WTC11 (cell line): Measurements from ENCODE around the gene GAS6.

Experiments used
- CBFB ChIP-seq: sonication (generic); formaldehyde crosslinking; IDR thresholded peaks from 2 replicates; pipeline ENCODE4 v1.8.1; 2022; ENCODE audit warnings: mild to moderate bottlenecking, low read depth, missing genetic modification reagents
- CREB1 ChIP-seq: sonication (generic); formaldehyde crosslinking; IDR thresholded peaks from 2 replicates; pipeline ENCODE4 v1.8.0; 2023; ENCODE audit warnings: mild to moderate bottlenecking, missing genetic modification reagents
- CTCF ChIP-seq: fragments of 200-600 bp; IDR thresholded peaks from 2 replicates; pipeline ENCODE4 v1.8.0; 2022; ENCODE audit warnings: antibody characterized with exemption
- ESRRA ChIP-seq: sonication (generic); formaldehyde crosslinking; IDR thresholded peaks from 2 replicates; pipeline ENCODE4 v1.8.1; 2022; ENCODE audit warnings: mild to moderate bottlenecking, missing genetic modification reagents, borderline replicate concordance
- ETV6 ChIP-seq: sonication (generic); formaldehyde crosslinking; IDR thresholded peaks from 2 replicates; pipeline ENCODE4 v1.8.1; 2022; ENCODE audit warnings: mild to moderate bottlenecking, missing genetic modification reagents
- MAX ChIP-seq: sonication (generic); formaldehyde crosslinking; IDR thresholded peaks from 2 replicates; pipeline ENCODE4 v1.8.0; 2022; ENCODE audit warnings: mild to moderate bottlenecking, missing genetic modification reagents
- NFYB ChIP-seq: sonication (generic); formaldehyde crosslinking; conservative IDR thresholded peaks from 2 replicates; pipeline ENCODE4 v1.8.0; 2022; ENCODE audit warnings: low read depth, missing genetic modification reagents
- NR2C2 ChIP-seq: sonication (generic); formaldehyde crosslinking; IDR thresholded peaks from 2 replicates; pipeline ENCODE4 v1.8.0; 2022; ENCODE audit warnings: mild to moderate bottlenecking, missing genetic modification reagents
- NR3C1 ChIP-seq: sonication (generic); formaldehyde crosslinking; conservative IDR thresholded peaks from 2 replicates; pipeline ENCODE4 v1.8.1; 2023; ENCODE audit warnings: low read depth, mild to moderate bottlenecking, missing genetic modification reagents
- RELA ChIP-seq: sonication (generic); formaldehyde crosslinking; IDR thresholded peaks from 2 replicates; pipeline ENCODE4 v1.8.1; 2022; ENCODE audit warnings: missing genetic modification reagents, mild to moderate bottlenecking, borderline replicate concordance
- RORB ChIP-seq: fragments of 250-450 bp; sonication (Bioruptor Pico); IDR thresholded peaks from 2 replicates; pipeline ENCODE4 v1.9.0; 2021; ENCODE audit warnings: mild to moderate bottlenecking
- ZNF232 ChIP-seq: sonication (generic); formaldehyde crosslinking; IDR thresholded peaks from 2 replicates; pipeline ENCODE4 v1.8.0; 2022; ENCODE audit warnings: mild to moderate bottlenecking, missing genetic modification reagents
- ZNF512 ChIP-seq: sonication (generic); formaldehyde crosslinking; IDR thresholded peaks from 2 replicates; pipeline ENCODE4 v1.8.1; 2022; ENCODE audit warnings: missing genetic modification reagents, borderline replicate concordance

GRCh38 chr13:113859311-113860050, 4.4 kb downstream of the GAS6 start:
- TF ChIP-seq ESRRA (no peak), MAX (CRISPR knock-in tag) (no peak), CBFB (no peak), CTCF (no peak), NR2C2 (CRISPR knock-in tag) (no peak), ETV6 (CRISPR knock-in tag) (no peak), RORB (CRISPR knock-in tag) (no peak), RELA (CRISPR knock-in tag) (no peak), ZNF512 (CRISPR knock-in tag) (no peak), NFYB (CRISPR knock-in tag) (no peak), NR3C1 (CRISPR knock-in tag) (no peak), ZNF232 (CRISPR knock-in tag) (no peak), CREB1 (no peak)
